Tibial nerve (tissue), 4 donors: ENCODE data around the gene SNX30. TPM values are rescaled to one million over a fixed set of nuclear protein-coding genes. Genes with fewer than 3 reads are reported as not detected.
A peak's percentile ranks its signal among the peaks of the same experiment; 100 is the strongest.

ENCODE experiments used
- DNase-seq, 2 donors: peaks; one replicate each; pipeline ENCODE4 v3.0.0-alpha.2; 2019; ENCODE audit warnings: low spot score in 2 of 2
- H3K27ac ChIP-seq, 4 donors: fragments of 200-600 bp; sonication (generic) in 3 of 4; one replicate each; pipeline ENCODE4 v1.5.1; 2017 to 2019; ENCODE audit warnings: mild to moderate bottlenecking in 1 of 4
- H3K27me3 ChIP-seq, 2 donors: fragments of 200-600 bp; sonication (generic) in 1 of 2; one replicate each; pipeline versions ENCODE4 v1.5.1 to v1.6.0; 2017 to 2019
- H3K36me3 ChIP-seq, 3 donors: fragments of 200-600 bp; sonication (generic); one replicate each; pipeline ENCODE4 v1.5.1; 2018 to 2019
- H3K4me1 ChIP-seq, 4 donors: fragments of 200-600 bp; sonication (generic) in 3 of 4; one replicate each; pipeline ENCODE4 v1.5.1; 2017 to 2019
- H3K4me3 ChIP-seq, 4 donors: fragments of 200-600 bp; sonication (generic) in 3 of 4; one replicate each; pipeline ENCODE4 v1.5.1; 2017 to 2019; ENCODE audit warnings: mild to moderate bottlenecking in 1 of 4, moderate library complexity in 1 of 4
- H3K9me3 ChIP-seq, 4 donors: fragments of 200-600 bp; sonication (generic) in 3 of 4; one replicate each; pipeline ENCODE4 v1.5.1; 2017 to 2019
- CTCF ChIP-seq, 5 experiments: fragments of 200-600 bp in 3 of 5; fragments of 450-650 bp in 2 of 5; sonication (generic) in 3 of 5; IDR thresholded peaks; one replicate each; pipeline ENCODE4 v1.5.1; 2016 to 2019; ENCODE audit warnings: antibody characterized with exemption in 5 of 5, mild to moderate bottlenecking in 3 of 5, moderate library complexity in 2 of 5
- EP300 ChIP-seq, 2 donors: sonication (generic); formaldehyde crosslinking; IDR thresholded peaks; one replicate each; pipeline ENCODE4 v1.6.1; 2017; ENCODE audit warnings: antibody characterized with exemption in 2 of 2, mild to moderate bottlenecking in 1 of 2
- POLR2A ChIP-seq, 2 donors: fragments of 450-650 bp; IDR thresholded peaks; one replicate each; pipeline ENCODE4 v1.6.1; 2017; ENCODE audit warnings: antibody characterized with exemption in 2 of 2, mild to moderate bottlenecking in 2 of 2, moderate library complexity in 2 of 2
- WGBS, 2 donors: methylation state at CpG; one replicate each; pipeline ENCODE4 v1.1.5; 2018; 5-methylcytosine and 5-hydroxymethylcytosine counted together
- total RNA-seq, 4 donors: library from RNA; depleted of rRNA; stranded (reverse); fragments of >200 nt; gene quantifications; one replicate each; pipeline ENCODE4 v1.1.0, GENCODE V29; 2016

The SNX30 gene
- total RNA-seq, 4 donors from 2014 or later: 14.9 to 25.3 (median 17.0) TPM

- Histone ChIP-seq H3K4me1 (peaks cover 0 to 27% (median 2%) of the 10 kb centered on the region in 4 donors), H3K27ac (no peak overlapping the region), H3K4me3 (no peak overlapping the region), H3K9me3 (no peaks in the 10 kb centered on the region), H3K27me3 (no peaks in the 10 kb centered on the region), H3K36me3 (no peaks in the 10 kb centered on the region)
- no peak for DNase-seq
- 94 to 100% methylated on average over 1 of the region's 1 CpG for WGBS, 2 donors
- no peak for TF ChIP-seq CTCF (IDR thresholded peaks at IDR 0.05)
- no peak for TF ChIP-seq POLR2A (IDR thresholded peaks at IDR 0.05)
- no peak for TF ChIP-seq EP300 (IDR thresholded peaks at IDR 0.05)
These were observed 42.1 kb downstream of the SNX30 start for GRCh38 chr9:112792670-112793069.

DNA sequence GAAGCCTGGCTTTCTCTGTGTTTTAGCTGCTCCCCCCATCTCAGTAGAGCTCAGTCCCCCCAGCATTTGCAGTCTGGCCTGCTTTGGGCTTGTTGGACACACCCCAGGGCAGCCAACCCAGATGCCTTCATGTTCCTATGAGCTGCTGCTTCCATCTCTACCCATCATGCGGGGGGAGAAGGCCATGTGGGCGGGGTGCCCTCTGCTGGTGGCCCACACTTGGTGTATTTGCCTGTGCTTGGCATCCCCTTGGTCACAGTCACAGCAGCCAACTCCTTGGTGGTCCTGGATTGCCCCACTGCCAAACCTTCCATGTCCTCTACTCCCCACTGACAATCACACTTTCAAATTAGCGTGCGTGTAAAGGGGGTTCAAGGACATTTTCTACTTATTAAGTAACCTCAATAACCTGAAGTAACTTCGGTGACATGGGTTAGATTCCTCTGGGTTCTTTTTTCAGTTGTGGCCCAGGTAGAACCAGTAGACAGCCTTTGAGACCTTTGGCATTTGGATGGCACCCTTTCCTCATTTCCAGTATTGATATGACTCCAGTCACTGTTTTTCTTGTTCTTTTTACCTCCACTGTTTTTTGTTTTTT is 42.8 kb downstream of the SNX30 start:
- TF ChIP-seq CTCF (IDR thresholded peaks at IDR 0.05) (peak; percentile 47 to 60 (median 55)), EP300 (IDR thresholded peaks at IDR 0.05) (no peak)
- DNase-seq: peak; percentile 17 to 40

DNA sequence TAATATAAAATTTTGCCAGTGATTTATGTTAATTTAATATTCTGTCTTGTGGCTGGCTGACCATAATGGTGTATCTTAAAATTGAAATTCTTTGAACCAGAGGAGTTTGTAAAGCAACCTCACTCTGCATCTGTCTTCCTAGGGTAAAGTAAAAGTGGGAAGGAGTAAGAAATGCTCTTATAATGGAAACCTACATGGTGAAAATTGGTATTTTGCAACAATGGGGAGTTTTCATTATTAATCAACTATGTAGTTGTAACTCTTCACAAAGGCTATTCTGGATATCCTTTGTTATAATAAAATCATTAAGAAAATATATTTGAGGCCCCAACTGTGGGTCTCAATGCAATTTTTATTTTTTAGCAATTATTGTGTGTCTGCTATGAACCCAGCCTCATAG is 44.2 kb downstream of the SNX30 start:
- no peaks in the 10 kb centered on the region for H3K36me3 ChIP-seq
- DNase-seq: no peak
- H3K27me3 ChIP-seq: no peaks in the 10 kb centered on the region
- no peak for TF ChIP-seq POLR2A (IDR thresholded peaks at IDR 0.05)
- TF ChIP-seq CTCF (IDR thresholded peaks at IDR 0.05): no peak
- no peak for TF ChIP-seq EP300 (IDR thresholded peaks at IDR 0.05)
- H3K27ac ChIP-seq: no peak overlapping the region
- no peak overlapping the region for H3K4me3 ChIP-seq
- peaks cover 0 to 19% (median 2%) of the 10 kb centered on the region in 4 donors for H3K4me1 ChIP-seq
- H3K9me3 ChIP-seq: no peaks in the 10 kb centered on the region

More for the DNA sequence above, 42.8 kb downstream of the SNX30 start:
- Histone ChIP-seq H3K9me3 (no peaks in the 10 kb centered on the region), H3K4me1 (peaks cover 0 to 27% (median 2%) of the 10 kb centered on the region in 4 donors), H3K4me3 (no peak overlapping the region), H3K27me3 (no peaks in the 10 kb centered on the region), H3K27ac (no peak overlapping the region), H3K36me3 (no peaks in the 10 kb centered on the region)
- 68 to 71% methylated on average over 5 of the region's 5 CpGs for WGBS, 2 donors

DNA sequence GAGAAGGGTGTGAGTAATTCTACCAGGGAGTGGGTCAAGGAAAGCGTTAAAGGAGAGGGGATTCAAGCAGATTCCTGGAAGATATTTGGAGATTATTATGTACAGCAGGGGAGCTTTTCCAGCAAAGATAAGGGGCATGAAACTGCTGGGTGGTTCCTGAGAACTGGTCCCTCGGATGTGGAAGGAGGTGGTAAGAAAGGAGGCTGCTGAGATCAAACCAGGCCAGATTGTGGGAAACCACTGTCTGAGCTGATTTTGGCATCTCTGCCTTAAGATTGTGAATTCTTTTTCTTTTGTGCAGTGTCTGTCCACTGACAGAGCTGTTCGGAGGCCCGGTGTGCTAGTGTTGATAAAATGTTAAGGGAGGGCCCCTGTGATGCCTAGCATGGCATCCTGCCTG is 45.4 kb downstream of the SNX30 start:
- no peak overlapping the region for H3K4me3 ChIP-seq
- 26 to 38% methylated on average over 4 of the region's 4 CpGs for WGBS, 2 donors
- no peak for DNase-seq
- no peaks in the 10 kb centered on the region for H3K9me3 ChIP-seq
- no peak overlapping the region for H3K27ac ChIP-seq
- peaks cover 0 to 12% (median 2%) of the 10 kb centered on the region in 4 donors for H3K4me1 ChIP-seq
- H3K36me3 ChIP-seq: no peaks in the 10 kb centered on the region
- no peak for TF ChIP-seq EP300 (IDR thresholded peaks at IDR 0.05)
- TF ChIP-seq CTCF (IDR thresholded peaks at IDR 0.05): no peak
- no peak for TF ChIP-seq POLR2A (IDR thresholded peaks at IDR 0.05)
- no peaks in the 10 kb centered on the region for H3K27me3 ChIP-seq

GRCh38 chr9:112796485-112796884 is 45.9 kb downstream of the SNX30 start:
- H3K36me3 ChIP-seq: no peaks in the 10 kb centered on the region
- H3K27me3 ChIP-seq: no peaks in the 10 kb centered on the region
- no peak for DNase-seq
- 87% methylated on average over 8 of the region's 8 CpGs for WGBS, 2 donors
- no peaks in the 10 kb centered on the region for H3K9me3 ChIP-seq
- peaks cover 0 to 12% (median 2%) of the 10 kb centered on the region in 4 donors for H3K4me1 ChIP-seq
- TF ChIP-seq POLR2A (IDR thresholded peaks at IDR 0.05): no peak
- no peak for TF ChIP-seq EP300 (IDR thresholded peaks at IDR 0.05)
- TF ChIP-seq CTCF (IDR thresholded peaks at IDR 0.05): no peak
- no peak overlapping the region for H3K4me3 ChIP-seq
- no peak overlapping the region for H3K27ac ChIP-seq
